ENCODE data around the gene RAP1GAP.

RAP1GAP gene

DNA sequence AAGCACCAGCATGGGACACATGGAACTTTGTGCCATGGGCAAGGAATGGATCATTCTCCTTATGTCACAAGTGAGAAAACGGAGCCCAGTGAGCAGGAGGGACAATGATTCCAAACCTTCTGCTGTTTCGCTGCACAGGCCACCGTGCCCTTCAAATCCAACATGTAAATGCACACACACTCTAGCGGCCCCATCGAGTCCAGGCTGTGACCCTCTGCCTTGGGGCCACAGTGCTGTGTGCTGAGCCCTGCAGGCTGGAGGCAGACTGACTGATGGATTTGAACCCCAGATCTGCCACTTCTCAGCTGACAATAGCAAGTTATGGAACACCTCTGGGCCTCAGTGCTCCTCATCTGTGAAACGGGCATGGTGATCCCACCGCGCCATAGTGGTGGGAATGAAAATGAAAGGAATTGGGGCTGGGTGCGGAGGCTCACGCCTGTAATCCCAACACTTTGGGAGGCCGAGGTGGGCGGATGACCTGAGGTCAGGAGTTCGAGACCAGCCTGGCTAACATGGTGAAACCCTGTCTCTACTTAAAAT, 96.4 kb downstream of the RAP1GAP start:
- H3K27ac ChIP-seq (ENCODE audit: low read length): no peak overlapping the region
- no peak for ATAC-seq (ENCODE audit: insufficient read depth, low read depth)
- H3K27me3 ChIP-seq (ENCODE audit: insufficient read depth, low read length, poor library complexity): no peaks in the 10 kb centered on the region
- H3K4me3 ChIP-seq (ENCODE audit: low read depth in 1 of 2, low read length in 2 of 2): no peak overlapping the region
- no peak overlapping the region for H3K9ac ChIP-seq (ENCODE audit: low read depth, low read length)
- H3K79me2 ChIP-seq (ENCODE audit: insufficient read depth, low read length): no peaks in the 10 kb centered on the region
- H4K20me1 ChIP-seq (ENCODE audit: insufficient read depth, low read length): peaks cover 11% of the 10 kb centered on the region
- H3K36me3 ChIP-seq (ENCODE audit: insufficient read depth, low read length): no peaks in the 10 kb centered on the region
- no peaks in the 10 kb centered on the region for H3K9me3 ChIP-seq (ENCODE audit: insufficient read depth, low read length, severe bottlenecking)
- no peak for DNase-seq
- H3K4me1 ChIP-seq (ENCODE audit: insufficient read depth, low read length): no peaks in the 10 kb centered on the region
- no peak overlapping the region for H3K4me2 ChIP-seq (ENCODE audit: insufficient read depth, low read length)
- no peak overlapping the region for H2AFZ ChIP-seq (ENCODE audit: low read depth, low read length)
- no peak for TF ChIP-seq EZH2 (IDR thresholded peaks at IDR 0.05; ENCODE audit: borderline replicate concordance, low read depth, low read length, severe bottlenecking)
- TF ChIP-seq, protein P1, sequence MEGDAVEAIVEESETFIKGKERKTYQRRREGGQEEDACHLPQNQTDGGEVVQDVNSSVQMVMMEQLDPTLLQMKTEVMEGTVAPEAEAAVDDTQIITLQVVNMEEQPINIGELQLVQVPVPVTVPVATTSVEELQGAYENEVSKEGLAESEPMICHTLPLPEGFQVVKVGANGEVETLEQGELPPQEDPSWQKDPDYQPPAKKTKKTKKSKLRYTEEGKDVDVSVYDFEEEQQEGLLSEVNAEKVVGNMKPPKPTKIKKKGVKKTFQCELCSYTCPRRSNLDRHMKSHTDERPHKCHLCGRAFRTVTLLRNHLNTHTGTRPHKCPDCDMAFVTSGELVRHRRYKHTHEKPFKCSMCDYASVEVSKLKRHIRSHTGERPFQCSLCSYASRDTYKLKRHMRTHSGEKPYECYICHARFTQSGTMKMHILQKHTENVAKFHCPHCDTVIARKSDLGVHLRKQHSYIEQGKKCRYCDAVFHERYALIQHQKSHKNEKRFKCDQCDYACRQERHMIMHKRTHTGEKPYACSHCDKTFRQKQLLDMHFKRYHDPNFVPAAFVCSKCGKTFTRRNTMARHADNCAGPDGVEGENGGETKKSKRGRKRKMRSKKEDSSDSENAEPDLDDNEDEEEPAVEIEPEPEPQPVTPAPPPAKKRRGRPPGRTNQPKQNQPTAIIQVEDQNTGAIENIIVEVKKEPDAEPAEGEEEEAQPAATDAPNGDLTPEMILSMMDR (IDR thresholded peaks at IDR 0.05; ENCODE audit: borderline replicate concordance, extremely low read depth, low read length, poor library complexity, severe bottlenecking): no peak

DNA sequence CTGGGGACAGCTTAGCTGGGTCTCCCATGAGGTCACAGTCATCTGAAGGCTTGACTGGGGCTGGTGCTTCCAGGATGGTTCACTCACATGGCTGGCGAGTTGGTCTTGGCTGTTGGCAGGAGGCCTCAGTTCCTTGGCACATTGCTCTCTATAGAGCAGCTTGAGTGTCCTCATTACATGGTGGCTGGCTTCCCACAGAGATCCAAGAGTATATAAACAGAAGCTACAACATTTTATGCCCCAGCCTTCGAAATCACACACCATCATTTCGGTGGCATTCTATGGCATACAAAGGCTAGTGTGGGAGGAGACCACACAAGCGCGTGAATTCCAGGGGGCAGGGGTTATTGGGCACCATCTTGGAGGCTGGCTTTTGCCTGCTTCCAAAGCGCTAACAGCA, 96.9 kb downstream of the RAP1GAP start:
- no peaks in the 10 kb centered on the region for H3K4me1 ChIP-seq (ENCODE audit: insufficient read depth, low read length)
- no peak overlapping the region for H3K9ac ChIP-seq (ENCODE audit: low read depth, low read length)
- H4K20me1 ChIP-seq (ENCODE audit: insufficient read depth, low read length): peaks cover 11% of the 10 kb centered on the region
- no peak for TF ChIP-seq EZH2 (IDR thresholded peaks at IDR 0.05; ENCODE audit: borderline replicate concordance, low read depth, low read length, severe bottlenecking)
- TF ChIP-seq, protein P1 (IDR thresholded peaks at IDR 0.05; ENCODE audit: borderline replicate concordance, extremely low read depth, low read length, poor library complexity, severe bottlenecking): no peak
- H3K9me3 ChIP-seq (ENCODE audit: insufficient read depth, low read length, severe bottlenecking): no peaks in the 10 kb centered on the region
- no peak overlapping the region for H3K4me2 ChIP-seq (ENCODE audit: insufficient read depth, low read length)
- no peak overlapping the region for H3K4me3 ChIP-seq (ENCODE audit: low read depth in 1 of 2, low read length in 2 of 2)
- H2AFZ ChIP-seq (ENCODE audit: low read depth, low read length): no peak overlapping the region
- H3K79me2 ChIP-seq (ENCODE audit: insufficient read depth, low read length): no peaks in the 10 kb centered on the region
- H3K27me3 ChIP-seq (ENCODE audit: insufficient read depth, low read length, poor library complexity): no peaks in the 10 kb centered on the region
- H3K27ac ChIP-seq (ENCODE audit: low read length): no peak overlapping the region
- ATAC-seq (ENCODE audit: insufficient read depth, low read depth) (no peak), DNase-seq (no peak)
- no peaks in the 10 kb centered on the region for H3K36me3 ChIP-seq (ENCODE audit: insufficient read depth, low read length)

DNA sequence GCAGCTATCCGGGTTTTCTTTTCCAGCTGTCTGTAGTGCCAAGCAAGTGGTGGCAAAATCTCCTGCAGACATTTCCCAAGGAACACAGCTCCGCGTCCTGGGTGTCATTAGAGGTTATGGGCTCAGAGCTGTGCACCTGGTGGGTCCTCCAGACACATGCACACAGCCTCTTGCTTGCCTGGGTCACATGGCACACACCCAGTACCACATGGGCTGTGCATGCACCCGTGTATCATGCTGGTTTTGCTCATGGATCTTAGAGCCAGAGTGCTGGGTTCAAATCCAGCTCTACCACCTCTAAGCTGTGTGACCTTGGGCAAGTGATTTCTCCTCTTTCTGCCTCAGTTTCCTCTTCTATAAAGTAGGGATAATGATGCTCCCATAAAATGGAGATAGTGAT, 98.3 kb downstream of the RAP1GAP start:
- TF ChIP-seq, protein P1 (IDR thresholded peaks at IDR 0.05; ENCODE audit: borderline replicate concordance, extremely low read depth, low read length, poor library complexity, severe bottlenecking): no peak
- TF ChIP-seq EZH2 (IDR thresholded peaks at IDR 0.05; ENCODE audit: borderline replicate concordance, low read depth, low read length, severe bottlenecking): no peak
- H3K79me2 ChIP-seq (ENCODE audit: insufficient read depth, low read length): no peaks in the 10 kb centered on the region
- no peaks in the 10 kb centered on the region for H3K4me1 ChIP-seq (ENCODE audit: insufficient read depth, low read length)
- H3K4me2 ChIP-seq (ENCODE audit: insufficient read depth, low read length): no peak overlapping the region
- no peaks in the 10 kb centered on the region for H3K27me3 ChIP-seq (ENCODE audit: insufficient read depth, low read length, poor library complexity)
- no peak overlapping the region for H3K4me3 ChIP-seq (ENCODE audit: low read depth in 1 of 2, low read length in 2 of 2)
- H3K9me3 ChIP-seq (ENCODE audit: insufficient read depth, low read length, severe bottlenecking): no peaks in the 10 kb centered on the region
- peaks cover 11% of the 10 kb centered on the region for H4K20me1 ChIP-seq (ENCODE audit: insufficient read depth, low read length)
- H3K27ac ChIP-seq (ENCODE audit: low read length): no peak overlapping the region
- no peak overlapping the region for H2AFZ ChIP-seq (ENCODE audit: low read depth, low read length)
- ATAC-seq (ENCODE audit: insufficient read depth, low read depth) (no peak), DNase-seq (no peak)
- H3K9ac ChIP-seq (ENCODE audit: low read depth, low read length): no peak overlapping the region
- no peaks in the 10 kb centered on the region for H3K36me3 ChIP-seq (ENCODE audit: insufficient read depth, low read length)

DNA sequence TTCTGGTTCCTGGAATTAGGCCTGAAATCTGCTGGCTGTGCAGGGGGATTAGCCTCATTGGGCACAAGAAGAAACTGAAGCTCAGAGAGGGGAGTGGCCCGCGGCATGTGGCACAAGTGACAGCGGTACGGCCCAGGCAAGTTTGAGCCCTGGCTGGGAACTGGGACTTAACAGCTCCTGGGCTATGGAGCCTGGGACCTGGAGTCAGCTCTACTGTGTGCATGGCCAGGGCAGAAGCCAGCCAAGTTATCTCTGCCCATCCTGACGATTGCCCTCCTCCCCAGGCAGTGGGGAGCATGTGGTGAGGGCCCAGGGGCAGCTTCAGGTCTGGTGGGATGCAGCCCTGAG, 98.7 kb downstream of the RAP1GAP start:
- H3K27ac ChIP-seq (ENCODE audit: low read length): no peak overlapping the region
- H3K4me1 ChIP-seq (ENCODE audit: insufficient read depth, low read length): no peaks in the 10 kb centered on the region
- ATAC-seq (ENCODE audit: insufficient read depth, low read depth): no peak
- H2AFZ ChIP-seq (ENCODE audit: low read depth, low read length): no peak overlapping the region
- no peak overlapping the region for H3K9ac ChIP-seq (ENCODE audit: low read depth, low read length)
- no peak overlapping the region for H3K4me2 ChIP-seq (ENCODE audit: insufficient read depth, low read length)
- H3K4me3 ChIP-seq (ENCODE audit: low read depth in 1 of 2, low read length in 2 of 2): no peak overlapping the region
- no peak for DNase-seq
- no peaks in the 10 kb centered on the region for H3K9me3 ChIP-seq (ENCODE audit: insufficient read depth, low read length, severe bottlenecking)
- TF ChIP-seq, protein P1 (IDR thresholded peaks at IDR 0.05; ENCODE audit: borderline replicate concordance, extremely low read depth, low read length, poor library complexity, severe bottlenecking): no peak
- no peak for TF ChIP-seq EZH2 (IDR thresholded peaks at IDR 0.05; ENCODE audit: borderline replicate concordance, low read depth, low read length, severe bottlenecking)
- H3K79me2 ChIP-seq (ENCODE audit: insufficient read depth, low read length): no peaks in the 10 kb centered on the region
- peaks cover 11% of the 10 kb centered on the region; the same call in 1 of the 2 replicates for H4K20me1 ChIP-seq (ENCODE audit: insufficient read depth, low read length)
- no peaks in the 10 kb centered on the region for H3K27me3 ChIP-seq (ENCODE audit: insufficient read depth, low read length, poor library complexity)
- H3K36me3 ChIP-seq (ENCODE audit: insufficient read depth, low read length): no peaks in the 10 kb centered on the region
